ENCODE results near the gene ECE2. TPM values are rescaled to one million over a fixed set of nuclear protein-coding genes. Genes with fewer than 3 reads are reported as not detected.
A peak's percentile ranks its signal among the peaks of the same experiment; 100 is the strongest.

The ECE2 gene
- total RNA-seq, 6 experiments from 2014 or later: not detected

GRCh38 chr3:184314700-184315542, 39.1 kb downstream of the ECE2 start:
- peaks cover 39% of the 10 kb centered on the region for H3K4me1 Mint-ChIP-seq (ENCODE audit: low read depth)
- DNase-seq: peak; percentile 60
- peaks cover 3% of the 10 kb centered on the region for H3K27me3 Mint-ChIP-seq (ENCODE audit: insufficient read depth)
- H3K9me3 Mint-ChIP-seq: no peaks in the 10 kb centered on the region
- no peak for TF ChIP-seq CTCF (IDR thresholded peaks at IDR 0.05)
- H3K36me3 Mint-ChIP-seq (ENCODE audit: low read depth): peaks cover 33% of the 10 kb centered on the region
- peak overlapping the region; percentile 87 for H3K27ac Mint-ChIP-seq
- peak overlapping the region; percentile 89 for H3K4me3 Mint-ChIP-seq

GRCh38 chr3:184315543-184315867, 39.7 kb downstream of the ECE2 start:
- H3K9me3 Mint-ChIP-seq: no peaks in the 10 kb centered on the region
- no peak for TF ChIP-seq CTCF (IDR thresholded peaks at IDR 0.05)
- H3K36me3 Mint-ChIP-seq (ENCODE audit: low read depth): peaks cover 30% of the 10 kb centered on the region
- no peak for DNase-seq
- peaks cover 3% of the 10 kb centered on the region for H3K27me3 Mint-ChIP-seq (ENCODE audit: insufficient read depth)
- peak overlapping the region; percentile 87 for H3K27ac Mint-ChIP-seq
- H3K4me1 Mint-ChIP-seq (ENCODE audit: low read depth): peaks cover 45% of the 10 kb centered on the region
- H3K4me3 Mint-ChIP-seq: peak overlapping the region; percentile 89

DNA sequence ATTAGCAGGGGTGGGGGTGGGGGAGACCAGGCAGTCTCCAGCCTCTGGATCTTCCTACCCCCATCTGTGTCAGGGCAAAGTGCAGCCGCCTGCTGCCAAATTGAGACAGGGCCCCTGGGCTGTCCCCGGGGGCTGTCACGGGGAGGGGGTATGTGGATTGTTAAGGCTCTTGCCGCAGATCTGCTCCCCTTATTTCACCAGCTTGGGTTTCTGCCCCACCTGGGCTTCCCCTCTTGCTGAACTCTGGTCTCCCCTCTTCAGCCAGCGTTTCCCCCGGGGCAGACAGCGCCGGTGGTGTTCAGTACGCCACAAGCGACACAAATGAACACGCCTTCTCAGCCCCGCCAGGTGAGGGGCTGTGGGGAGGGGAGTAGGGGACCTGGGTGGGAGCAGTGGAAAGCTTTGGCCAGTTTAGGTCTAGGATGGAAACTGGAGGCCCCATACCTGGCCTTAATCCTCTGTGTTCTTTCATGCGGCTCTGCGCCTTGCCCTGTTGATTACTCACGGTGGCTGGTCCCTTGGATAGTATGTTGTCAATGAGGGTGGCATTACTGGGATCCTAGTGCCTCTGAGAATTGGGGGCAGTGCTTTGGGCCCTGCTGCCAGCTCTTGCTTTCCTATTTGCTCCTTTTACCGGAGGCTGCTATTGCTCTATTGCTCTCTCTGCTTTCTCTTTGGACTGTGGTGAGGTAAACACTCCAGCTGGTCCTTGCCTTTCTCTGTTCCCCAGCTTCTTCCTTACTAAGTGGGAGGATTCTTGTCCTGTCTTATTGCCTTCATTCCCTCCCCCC, 40.2 kb downstream of the ECE2 start:
- Mint-ChIP-seq H3K4me3 (peak overlapping the region; percentile 89), H3K27ac (peak overlapping the region; percentile 87), H3K36me3 (ENCODE audit: low read depth) (peaks cover 34% of the 10 kb centered on the region), H3K27me3 (ENCODE audit: insufficient read depth) (peaks cover 3% of the 10 kb centered on the region), H3K9me3 (no peaks in the 10 kb centered on the region), H3K4me1 (ENCODE audit: low read depth) (peaks cover 50% of the 10 kb centered on the region)
- DNase-seq: peak; percentile 17
- no peak for TF ChIP-seq CTCF (IDR thresholded peaks at IDR 0.05)

DNA sequence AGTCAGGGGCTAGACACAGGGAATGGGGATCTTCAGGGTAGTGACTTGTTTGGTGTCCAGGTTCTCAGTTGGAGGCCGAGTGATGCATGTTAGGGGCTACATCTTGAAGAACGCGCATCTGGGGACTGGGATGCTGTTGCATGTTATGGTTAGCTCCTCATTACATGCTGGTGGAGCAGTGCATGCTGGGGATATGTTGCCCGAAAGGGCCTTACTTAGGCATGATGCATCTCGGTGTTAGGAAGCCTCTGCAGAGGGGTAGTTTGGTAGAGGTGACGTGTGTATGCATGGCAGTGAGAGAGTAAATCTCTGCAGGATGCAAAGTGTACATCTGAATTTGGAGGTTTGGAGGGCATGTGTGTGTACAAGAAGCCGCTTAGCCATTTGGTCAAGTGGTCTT, 41.0 kb downstream of the ECE2 start:
- TF ChIP-seq CTCF (IDR thresholded peaks at IDR 0.05): no peak
- Mint-ChIP-seq H3K27ac (peak overlapping the region; percentile 87; the same call in 1 of the 2 replicates), H3K9me3 (no peaks in the 10 kb centered on the region), H3K27me3 (ENCODE audit: insufficient read depth) (peaks cover 5% of the 10 kb centered on the region), H3K36me3 (ENCODE audit: low read depth) (peaks cover 40% of the 10 kb centered on the region), H3K4me1 (ENCODE audit: low read depth) (peaks cover 56% of the 10 kb centered on the region), H3K4me3 (peak overlapping the region; percentile 89)
- no peak for DNase-seq

DNA sequence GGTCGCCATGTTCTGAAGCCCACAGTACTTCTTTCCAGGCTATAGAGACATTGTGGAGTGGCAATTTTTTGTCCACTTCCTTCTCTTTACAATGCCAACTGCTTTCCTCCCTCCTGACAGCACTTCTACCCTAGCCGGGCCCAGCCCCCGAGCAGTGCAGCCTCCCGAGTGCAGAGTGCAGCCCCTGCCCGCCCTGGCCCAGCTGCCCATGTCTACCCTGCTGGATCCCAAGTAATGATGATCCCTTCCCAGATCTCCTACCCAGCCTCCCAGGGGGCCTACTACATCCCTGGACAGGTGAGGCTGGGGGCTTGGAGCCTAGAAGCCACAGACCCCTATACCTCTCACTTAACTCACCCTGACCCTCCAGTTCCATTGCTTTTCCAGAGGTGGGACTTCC, 41.4 kb downstream of the ECE2 start:
- Mint-ChIP-seq H3K4me3 (peak overlapping the region; percentile 89), H3K9me3 (no peaks in the 10 kb centered on the region), H3K36me3 (ENCODE audit: low read depth) (peaks cover 40% of the 10 kb centered on the region), H3K27me3 (ENCODE audit: insufficient read depth) (peaks cover 5% of the 10 kb centered on the region), H3K4me1 (ENCODE audit: low read depth) (peaks cover 56% of the 10 kb centered on the region), H3K27ac (peak overlapping the region; percentile 40)
- no peak for TF ChIP-seq CTCF (IDR thresholded peaks at IDR 0.05)
- DNase-seq: no peak

Data from HFFc6 (cell line).